Neutrophil (primary cell): Measurements from ENCODE around the gene HLA-B.
A peak's percentile ranks its signal among the peaks of the same experiment; 100 is the strongest.
"Not testable (repeated sequence)": the region's sequence is repeated elsewhere in the genome, so short reads cannot be mapped to it uniquely, and the experiment has no call there.

Experiments used
- H3K27ac ChIP-seq: fragments of 200-600 bp; sonication (generic); 2 replicates; pipeline ENCODE4 v1.5.1; 2016; ENCODE audit warnings: mild to moderate bottlenecking, moderate library complexity
- H3K27me3 ChIP-seq: fragments of 200-600 bp; sonication (generic); 2 replicates; pipeline ENCODE4 v1.6.0; 2016; ENCODE audit warnings: mild to moderate bottlenecking
- H3K36me3 ChIP-seq: fragments of 200-600 bp; sonication (generic); 2 replicates; pipeline ENCODE4 v1.5.1; 2017
- H3K4me1 ChIP-seq, 2 experiments: fragments of 200-600 bp in 1 of 2; sonication (generic) in 1 of 2; 1 replicate in 1 of 2; 2 replicates in 1 of 2; pipeline versions ENCODE4 v1.5.1 to v1.6.1; 2013 to 2016; ENCODE audit warnings: low read depth in 1 of 2, low read length in 1 of 2, mild to moderate bottlenecking in 1 of 2, moderate library complexity in 1 of 2; ENCODE audit not compliant: control insufficient read depth in 1 of 2, insufficient read depth in 1 of 2
- H3K4me3 ChIP-seq, 2 experiments: fragments of 200-600 bp in 1 of 2; sonication (generic) in 1 of 2; 1 replicate in 1 of 2; 2 replicates in 1 of 2; pipeline ENCODE4 v1.5.1; 2013 to 2016; ENCODE audit warnings: low read depth in 1 of 2, low read length in 1 of 2, mild to moderate bottlenecking in 1 of 2, moderate library complexity in 1 of 2
- H3K9me3 ChIP-seq: fragments of 200-600 bp; sonication (generic); 2 replicates; pipeline ENCODE4 v1.5.1; 2016
- TF ChIP-seq, protein P1 (sequence below): fragments of 200-600 bp; sonication (generic); IDR thresholded peaks from 2 replicates; pipeline ENCODE4 v1.5.1; 2016; ENCODE audit warnings: antibody characterized with exemption

HLA-B gene

DNA sequence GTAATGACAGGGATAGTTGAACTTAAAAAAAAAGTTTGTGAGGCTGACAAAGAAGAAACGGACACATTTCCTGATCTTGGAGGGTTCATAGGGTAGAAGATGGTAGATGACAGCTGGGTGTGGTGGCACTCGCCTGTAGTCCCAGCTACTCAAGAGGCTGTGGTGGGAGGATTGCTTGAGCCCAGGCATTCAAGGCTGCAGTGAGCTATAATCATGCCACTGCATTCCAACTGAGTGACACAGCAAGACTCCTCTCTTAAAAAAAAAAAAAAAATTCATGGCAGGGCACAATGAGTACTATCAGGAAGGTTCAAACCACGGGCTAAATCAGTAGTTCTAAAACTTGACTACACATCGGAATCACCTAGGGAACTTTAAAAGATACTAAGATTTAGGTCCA is 44.4 kb upstream of the HLA-B start:
- Histone ChIP-seq H3K27ac (peak overlapping the region; percentile 94), H3K4me1 (peaks cover 58 to 64% of the 10 kb centered on the region in 2 experiments), H3K36me3 (no peaks in the 10 kb centered on the region), H3K4me3 (peak overlapping the region in 1 of 2 experiments; percentile 78), H3K27me3 (no peaks in the 10 kb centered on the region), H3K9me3 (no peaks in the 10 kb centered on the region)
- TF ChIP-seq, protein P1, sequence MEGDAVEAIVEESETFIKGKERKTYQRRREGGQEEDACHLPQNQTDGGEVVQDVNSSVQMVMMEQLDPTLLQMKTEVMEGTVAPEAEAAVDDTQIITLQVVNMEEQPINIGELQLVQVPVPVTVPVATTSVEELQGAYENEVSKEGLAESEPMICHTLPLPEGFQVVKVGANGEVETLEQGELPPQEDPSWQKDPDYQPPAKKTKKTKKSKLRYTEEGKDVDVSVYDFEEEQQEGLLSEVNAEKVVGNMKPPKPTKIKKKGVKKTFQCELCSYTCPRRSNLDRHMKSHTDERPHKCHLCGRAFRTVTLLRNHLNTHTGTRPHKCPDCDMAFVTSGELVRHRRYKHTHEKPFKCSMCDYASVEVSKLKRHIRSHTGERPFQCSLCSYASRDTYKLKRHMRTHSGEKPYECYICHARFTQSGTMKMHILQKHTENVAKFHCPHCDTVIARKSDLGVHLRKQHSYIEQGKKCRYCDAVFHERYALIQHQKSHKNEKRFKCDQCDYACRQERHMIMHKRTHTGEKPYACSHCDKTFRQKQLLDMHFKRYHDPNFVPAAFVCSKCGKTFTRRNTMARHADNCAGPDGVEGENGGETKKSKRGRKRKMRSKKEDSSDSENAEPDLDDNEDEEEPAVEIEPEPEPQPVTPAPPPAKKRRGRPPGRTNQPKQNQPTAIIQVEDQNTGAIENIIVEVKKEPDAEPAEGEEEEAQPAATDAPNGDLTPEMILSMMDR = no peak

DNA sequence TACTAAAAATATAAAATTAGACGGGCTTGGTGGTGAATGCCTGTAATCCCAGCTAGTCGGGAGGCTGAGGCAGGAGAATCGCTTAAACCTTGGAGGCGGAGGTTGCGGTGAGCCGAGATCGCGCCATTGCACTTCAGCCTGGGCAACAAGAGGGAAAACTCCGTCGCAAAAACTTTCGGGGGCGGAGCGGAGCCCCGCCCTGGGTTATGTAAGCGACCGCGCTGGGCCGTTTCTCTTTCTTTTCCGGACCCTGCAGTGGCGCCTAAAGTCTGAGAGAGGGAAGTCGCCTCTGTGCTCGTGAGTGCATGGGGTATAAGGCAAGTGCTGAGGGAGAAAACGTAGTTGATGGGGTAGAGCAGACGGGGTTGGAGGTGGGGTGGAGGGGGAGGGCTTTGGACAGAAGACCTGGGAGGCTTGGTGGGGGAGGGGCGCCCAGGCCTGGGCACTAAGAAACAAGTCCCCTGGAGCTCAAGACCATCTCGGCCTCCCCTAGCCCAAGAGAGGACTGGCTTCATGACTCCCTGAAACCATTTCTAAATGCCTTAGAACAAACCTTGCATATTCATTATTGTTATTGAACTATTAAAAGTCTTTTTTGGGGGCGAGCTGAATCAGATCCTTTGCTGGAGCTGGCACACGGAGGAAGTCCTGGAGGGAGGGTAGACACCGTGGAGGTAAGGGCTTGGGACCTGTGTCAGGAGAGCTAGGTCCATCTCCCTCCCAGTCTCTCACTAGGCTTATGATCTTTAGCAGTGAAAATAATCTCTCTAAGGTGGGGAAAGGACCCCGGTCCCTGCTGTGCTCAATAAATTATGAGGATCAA is 43.7 kb upstream of the HLA-B start:
- H3K36me3 ChIP-seq = no peaks in the 10 kb centered on the region
- H3K4me3 ChIP-seq = peak overlapping the region; percentile 73 to 78
- peaks cover 58 to 64% of the 10 kb centered on the region in 2 experiments for H3K4me1 ChIP-seq
- TF ChIP-seq, protein P1 = no peak
- H3K9me3 ChIP-seq = no peaks in the 10 kb centered on the region
- H3K27me3 ChIP-seq = no peaks in the 10 kb centered on the region
- peak overlapping the region; percentile 94 for H3K27ac ChIP-seq

DNA sequence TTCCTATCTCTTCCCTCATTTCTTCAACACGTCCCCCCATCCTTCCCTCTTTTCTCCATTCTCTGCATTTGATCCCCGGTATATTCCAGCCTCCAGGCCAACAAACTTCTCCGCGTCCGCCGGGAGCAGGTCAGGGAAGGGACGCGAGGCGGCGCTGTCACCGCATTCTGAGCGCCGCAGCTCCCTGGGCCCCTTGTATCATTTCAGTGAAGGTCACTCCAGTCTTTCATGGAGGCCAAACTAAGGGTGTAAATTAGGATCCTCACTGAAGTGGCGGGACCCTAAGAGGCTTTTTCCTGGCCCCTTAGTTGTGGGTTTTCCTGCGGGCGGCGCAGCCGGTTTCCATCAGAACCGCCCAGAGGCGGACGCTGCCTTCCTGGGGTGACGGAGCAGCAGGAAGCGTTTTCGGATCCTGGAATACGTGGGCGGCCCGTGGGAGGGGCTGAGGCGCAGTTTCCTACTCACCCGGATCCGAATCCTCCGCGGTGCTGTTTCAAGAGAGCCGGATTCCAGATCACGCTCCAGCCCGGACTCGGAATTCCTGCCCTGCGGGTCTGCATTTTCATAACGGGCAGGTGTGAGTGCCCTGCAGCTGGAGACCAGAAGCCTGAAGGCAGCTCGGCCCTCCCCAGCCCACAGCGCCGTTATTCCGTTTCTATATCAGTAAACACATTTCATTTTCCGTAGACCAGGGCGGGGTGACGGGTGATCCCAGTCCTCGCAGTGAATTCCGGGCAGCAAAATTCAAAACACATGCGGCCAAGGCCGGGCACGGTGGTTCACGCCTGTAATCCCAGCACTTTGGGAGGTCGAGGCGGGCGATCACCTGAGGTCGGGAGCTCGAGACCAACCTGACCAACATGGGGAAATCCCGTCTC is 42.8 kb upstream of the HLA-B start:
- Histone ChIP-seq H3K9me3 (no peaks in the 10 kb centered on the region), H3K4me1 (peaks cover 58 to 64% of the 10 kb centered on the region in 2 experiments), H3K27ac (peak overlapping the region; percentile 94), H3K36me3 (no peaks in the 10 kb centered on the region), H3K27me3 (no peaks in the 10 kb centered on the region), H3K4me3 (peak overlapping the region; percentile 73 to 78)
- TF ChIP-seq, protein P1 = peak; percentile 87

DNA sequence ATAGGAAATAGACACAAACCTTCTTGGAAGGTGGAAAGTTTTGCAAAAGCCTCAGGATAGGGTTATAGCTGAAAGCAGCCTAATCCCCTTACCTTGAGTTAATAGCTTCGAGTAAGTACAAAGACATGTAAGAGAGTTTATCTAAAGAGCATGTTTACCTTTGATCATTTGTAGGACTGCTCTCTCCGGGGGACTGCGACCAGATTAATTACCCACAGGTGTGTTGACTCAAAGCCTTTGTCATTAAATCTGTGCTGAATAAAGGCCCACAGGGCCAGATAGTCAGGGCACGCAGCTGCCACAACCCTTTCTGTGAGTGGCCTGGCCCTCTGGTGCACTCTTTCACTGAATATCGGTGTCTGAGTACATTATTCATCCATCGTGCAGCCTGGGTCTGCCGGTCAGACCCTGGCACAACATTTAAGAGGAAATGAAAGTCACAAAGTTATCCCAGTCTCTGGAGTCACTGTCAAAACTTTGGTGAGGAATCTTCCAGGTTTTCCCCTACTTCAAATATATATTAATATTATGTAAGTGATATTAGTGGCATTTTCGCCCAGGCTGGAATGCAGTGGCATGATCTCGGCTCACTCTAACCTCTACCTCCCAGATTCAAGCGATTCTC is 41.0 kb upstream of the HLA-B start:
- peaks cover 44 to 50% of the 10 kb centered on the region in 2 experiments for H3K4me1 ChIP-seq
- TF ChIP-seq, protein P1 = no peak

DNA sequence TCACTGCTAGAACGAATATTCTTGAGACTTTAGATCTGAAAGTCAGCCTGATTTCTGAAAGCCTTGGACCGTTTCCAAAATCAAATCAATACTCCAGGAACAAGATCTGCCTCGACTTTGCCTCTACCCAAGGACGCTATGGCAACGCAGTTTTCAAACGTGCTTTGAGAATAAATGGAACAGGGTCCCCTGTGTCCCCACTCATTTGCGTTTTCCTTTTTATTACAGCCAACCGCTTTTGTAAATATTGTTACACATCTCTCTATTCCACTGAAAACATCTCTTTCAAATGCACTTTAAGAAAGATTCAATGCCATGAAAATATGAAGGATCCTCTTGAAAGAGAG is 40.1 kb upstream of the HLA-B start:
- H3K9me3 ChIP-seq, H3K27ac ChIP-seq, H3K36me3 ChIP-seq, H3K4me3 ChIP-seq, H3K27me3 ChIP-seq: not testable (repeated sequence)
- H3K4me1 ChIP-seq = peaks cover 35 to 42% of the 10 kb centered on the region in 2 experiments

More for the DNA sequence above, 41.0 kb upstream of the HLA-B start:
- H3K4me3 ChIP-seq = no peak overlapping the region
- no peaks in the 10 kb centered on the region for H3K9me3 ChIP-seq
- H3K27ac ChIP-seq = no peak overlapping the region
- peaks cover 8% of the 10 kb centered on the region for H3K36me3 ChIP-seq
- no peaks in the 10 kb centered on the region for H3K27me3 ChIP-seq
